ENCODE results near the gene DNLZ.

Gene DNLZ

GRCh38 chr9:136395020-136395340, 31.4 kb upstream of the DNLZ start:
- DNase-seq (ENCODE audit: low read depth) = no peak
- H3K4me3 ChIP-seq (ENCODE audit: low read depth, low read length) = no peak overlapping the region
- no peak for TF ChIP-seq CTCF (IDR thresholded peaks at IDR 0.05; ENCODE audit: control insufficient read depth, extremely low read depth, insufficient read depth)

GRCh38 chr9:136394312-136395019, 30.9 kb upstream of the DNLZ start:
- H3K4me3 ChIP-seq (ENCODE audit: low read depth, low read length) = no peak overlapping the region
- no peak for TF ChIP-seq CTCF (IDR thresholded peaks at IDR 0.05; ENCODE audit: control insufficient read depth, extremely low read depth, insufficient read depth)
- no peak for DNase-seq (ENCODE audit: low read depth)

- no peak for TF ChIP-seq CTCF (IDR thresholded peaks at IDR 0.05; ENCODE audit: control insufficient read depth, extremely low read depth, insufficient read depth)
- DNase-seq (ENCODE audit: low read depth) = no peak
- H3K4me3 ChIP-seq (ENCODE audit: low read depth, low read length) = no peak overlapping the region
Measured at GRCh38 chr9:136393531-136393930, 30.0 kb upstream of the DNLZ start.

GRCh38 chr9:136392538-136393449, 29.2 kb upstream of the DNLZ start:
- DNase-seq (ENCODE audit: low read depth) = no peak
- no peak for TF ChIP-seq CTCF (IDR thresholded peaks at IDR 0.05; ENCODE audit: control insufficient read depth, extremely low read depth, insufficient read depth)
- no peak overlapping the region for H3K4me3 ChIP-seq (ENCODE audit: low read depth, low read length)

GRCh38 chr9:136391737-136392537, 28.4 kb upstream of the DNLZ start:
- TF ChIP-seq CTCF (IDR thresholded peaks at IDR 0.05; ENCODE audit: control insufficient read depth, extremely low read depth, insufficient read depth) = no peak
- DNase-seq (ENCODE audit: low read depth) = no peak
- no peak overlapping the region for H3K4me3 ChIP-seq (ENCODE audit: low read depth, low read length)

GRCh38 chr9:136389396-136389795, 25.9 kb upstream of the DNLZ start:
- DNase-seq (ENCODE audit: low read depth) = no peak
- no peak overlapping the region for H3K4me3 ChIP-seq (ENCODE audit: low read depth, low read length)
- TF ChIP-seq CTCF (IDR thresholded peaks at IDR 0.05; ENCODE audit: control insufficient read depth, extremely low read depth, insufficient read depth) = no peak
